Upper lobe of right lung (tissue), 1 donor: ENCODE measurements around the gene SCN9A. TPM values are rescaled to one million over a fixed set of nuclear protein-coding genes. Genes with fewer than 3 reads are reported as not detected.

Experiments
- ATAC-seq: fragments of 200-7000 bp; cut with Tn5 transposase; one replicate; pipeline ENCODE4 v1.9.1; 2020; ENCODE audit warnings: mild to moderate bottlenecking, moderate library complexity
- DNase-seq: peaks from one replicate; pipeline ENCODE4 v3.0.0-alpha.2; 2020
- H3K27ac ChIP-seq: fragments of 200-600 bp; one replicate; pipeline ENCODE4 v1.8.0; 2022
- H3K27me3 ChIP-seq: fragments of 200-600 bp; one replicate; pipeline ENCODE4 v1.8.0; 2022; ENCODE audit warnings: mild to moderate bottlenecking
- H3K36me3 ChIP-seq: fragments of 200-600 bp; one replicate; pipeline ENCODE4 v1.8.0; 2022
- H3K4me1 ChIP-seq: fragments of 200-600 bp; one replicate; pipeline ENCODE4 v1.8.0; 2022
- H3K4me3 ChIP-seq: fragments of 200-600 bp; one replicate; pipeline ENCODE4 v1.8.0; 2022; ENCODE audit warnings: mild to moderate bottlenecking
- H3K9me3 ChIP-seq: fragments of 200-600 bp; one replicate; pipeline ENCODE4 v1.8.0; 2022
- intact Hi-C: fragments of 100-400 bp; cut with DNase I; formaldehyde crosslinking; loops from one replicate; pipeline ENCODE4 v1.11.0; 2022
- total RNA-seq: library from RNA; stranded (reverse); fragmentation: NEBNext Ultra II Directional; extraction: Animal tissue kit (Norgen Biotek cat#: 25700); gene quantifications from one replicate; pipeline ENCODE4 v1.2.1, GENCODE V29; 2021
- TF ChIP-seq, protein P1 (sequence below): fragments of 200-600 bp; IDR thresholded peaks from one replicate; pipeline ENCODE4 v1.8.0; 2022; ENCODE audit warnings: antibody characterized with exemption
- donor health status: DM: no; HTN: yes; CAD: no; lungs with severe emphysema.

SCN9A gene
- total RNA-seq, 1 donor from 2014 or later = 10.5 TPM

DNA sequence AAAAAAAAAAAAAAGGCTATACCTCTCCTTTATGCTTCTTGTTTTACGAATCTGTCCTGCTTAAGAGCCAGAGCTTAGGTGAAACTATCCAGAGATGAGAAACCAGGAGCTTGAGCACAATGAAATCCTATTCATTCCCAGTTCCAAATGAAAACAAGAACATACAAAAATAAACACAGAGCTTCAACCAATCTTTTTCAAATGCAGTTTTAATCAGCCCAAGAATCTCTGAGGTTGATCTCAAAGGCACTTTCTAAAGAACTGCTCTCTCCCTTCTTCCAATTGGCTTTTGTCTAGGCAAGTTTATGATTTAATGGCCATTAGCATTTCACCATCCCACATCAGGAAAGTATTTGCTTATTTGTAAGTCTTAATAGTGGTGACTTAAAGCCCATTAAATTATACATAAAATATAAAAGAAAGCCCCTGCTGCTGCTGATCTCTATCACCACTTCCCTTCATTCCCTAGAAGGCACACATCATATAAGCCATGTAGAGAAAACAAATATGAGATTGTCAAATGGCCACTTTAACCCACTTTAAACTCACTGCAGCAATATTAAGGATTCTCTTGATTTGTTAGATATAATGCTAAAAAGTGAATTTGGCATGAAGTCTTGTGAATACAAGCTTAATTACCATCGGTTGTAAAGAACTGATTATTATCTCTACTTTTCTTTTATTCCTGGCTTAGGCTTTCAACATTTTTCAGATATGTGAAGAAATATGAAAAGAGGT lies 29.3 kb upstream of the SCN9A start:
- Histone ChIP-seq H3K27ac (no peak overlapping the region), H3K36me3 (no peaks in the 10 kb centered on the region), H3K9me3 (no peaks in the 10 kb centered on the region), H3K4me3 (no peak overlapping the region), H3K27me3 (no peaks in the 10 kb centered on the region), H3K4me1 (no peaks in the 10 kb centered on the region)
- TF ChIP-seq, protein P1, sequence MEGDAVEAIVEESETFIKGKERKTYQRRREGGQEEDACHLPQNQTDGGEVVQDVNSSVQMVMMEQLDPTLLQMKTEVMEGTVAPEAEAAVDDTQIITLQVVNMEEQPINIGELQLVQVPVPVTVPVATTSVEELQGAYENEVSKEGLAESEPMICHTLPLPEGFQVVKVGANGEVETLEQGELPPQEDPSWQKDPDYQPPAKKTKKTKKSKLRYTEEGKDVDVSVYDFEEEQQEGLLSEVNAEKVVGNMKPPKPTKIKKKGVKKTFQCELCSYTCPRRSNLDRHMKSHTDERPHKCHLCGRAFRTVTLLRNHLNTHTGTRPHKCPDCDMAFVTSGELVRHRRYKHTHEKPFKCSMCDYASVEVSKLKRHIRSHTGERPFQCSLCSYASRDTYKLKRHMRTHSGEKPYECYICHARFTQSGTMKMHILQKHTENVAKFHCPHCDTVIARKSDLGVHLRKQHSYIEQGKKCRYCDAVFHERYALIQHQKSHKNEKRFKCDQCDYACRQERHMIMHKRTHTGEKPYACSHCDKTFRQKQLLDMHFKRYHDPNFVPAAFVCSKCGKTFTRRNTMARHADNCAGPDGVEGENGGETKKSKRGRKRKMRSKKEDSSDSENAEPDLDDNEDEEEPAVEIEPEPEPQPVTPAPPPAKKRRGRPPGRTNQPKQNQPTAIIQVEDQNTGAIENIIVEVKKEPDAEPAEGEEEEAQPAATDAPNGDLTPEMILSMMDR = no peak
- ATAC-seq (no peak), DNase-seq (no peak)
- intact Hi-C loops = no loop called here

- H3K4me1 ChIP-seq = no peaks in the 10 kb centered on the region
- no peaks in the 10 kb centered on the region for H3K36me3 ChIP-seq
- intact Hi-C loops = no loop called here
- no peak overlapping the region for H3K27ac ChIP-seq
- H3K4me3 ChIP-seq = no peak overlapping the region
- H3K27me3 ChIP-seq = no peaks in the 10 kb centered on the region
- TF ChIP-seq, protein P1 = no peak
- H3K9me3 ChIP-seq = no peaks in the 10 kb centered on the region
- DNase-seq = no peak
- no peak for ATAC-seq
These were observed 18.5 kb upstream of the SCN9A start for GRCh38 chr2:166394245-166394644.

GRCh38 chr2:166393008-166393407 lies 17.3 kb upstream of the SCN9A start:
- intact Hi-C loops = no loop called here
- no peaks in the 10 kb centered on the region for H3K36me3 ChIP-seq
- no peaks in the 10 kb centered on the region for H3K4me1 ChIP-seq
- no peaks in the 10 kb centered on the region for H3K9me3 ChIP-seq
- DNase-seq (no peak), ATAC-seq (no peak)
- no peaks in the 10 kb centered on the region for H3K27me3 ChIP-seq
- no peak overlapping the region for H3K27ac ChIP-seq
- no peak overlapping the region for H3K4me3 ChIP-seq
- TF ChIP-seq, protein P1 = no peak

GRCh38 chr2:166388481-166389070 lies 12.8 kb upstream of the SCN9A start:
- intact Hi-C loops = no loop called here
- no peaks in the 10 kb centered on the region for H3K9me3 ChIP-seq
- H3K27me3 ChIP-seq = no peaks in the 10 kb centered on the region
- DNase-seq = no peak
- H3K4me1 ChIP-seq = no peaks in the 10 kb centered on the region
- TF ChIP-seq, protein P1 = no peak
- no peak overlapping the region for H3K4me3 ChIP-seq
- H3K27ac ChIP-seq = no peak overlapping the region
- no peak for ATAC-seq
- no peaks in the 10 kb centered on the region for H3K36me3 ChIP-seq

DNA sequence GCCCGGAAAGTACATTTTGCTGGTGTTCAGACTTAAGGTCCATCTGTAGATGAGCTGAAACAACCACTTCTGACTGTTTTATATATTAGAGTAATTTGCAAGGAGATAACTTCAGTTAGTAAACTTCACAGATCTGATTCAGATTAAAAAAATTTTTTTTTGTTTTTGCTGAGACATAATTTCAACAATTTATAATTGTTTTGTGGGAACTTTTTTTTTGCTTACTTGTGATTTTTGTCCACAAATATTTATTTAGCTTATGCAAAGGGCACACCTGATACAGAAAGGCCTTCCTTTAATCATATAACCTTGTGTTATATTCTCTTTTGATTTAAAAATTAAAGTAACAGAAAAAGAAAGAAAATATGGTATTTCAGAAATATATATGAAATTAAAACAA lies 9.6 kb upstream of the SCN9A start:
- TF ChIP-seq, protein P1 = no peak
- H3K27ac ChIP-seq = no peak overlapping the region
- intact Hi-C loops = no loop called here
- no peaks in the 10 kb centered on the region for H3K36me3 ChIP-seq
- no peak for DNase-seq
- no peak for ATAC-seq
- no peak overlapping the region for H3K4me3 ChIP-seq
- H3K4me1 ChIP-seq = no peaks in the 10 kb centered on the region
- no peaks in the 10 kb centered on the region for H3K9me3 ChIP-seq
- no peaks in the 10 kb centered on the region for H3K27me3 ChIP-seq
